ENCODE measurements around the gene AKT1.
A peak's percentile ranks its signal among the peaks of the same experiment; 100 is the strongest.

- TF ChIP-seq CTCF (IDR thresholded peaks at IDR 0.05) (peak; percentile 59 to 85 (median 77)), POLR2A (IDR thresholded peaks at IDR 0.05) (no peak)
Observed at GRCh38 chr14:104723651-104724406, 71.7 kb downstream of the AKT1 start, which contains the start of gene ADSS1.
